Immature natural killer cell (primary cell): Measurements from ENCODE around the gene TMTC4. TPM values are rescaled to one million over a fixed set of nuclear protein-coding genes. Genes with fewer than 3 reads are reported as not detected.
"Not testable (repeated sequence)": the region's sequence is repeated elsewhere in the genome, so short reads cannot be mapped to it uniquely, and the experiment has no call there.

Source experiments
- DNase-seq, 3 donors: peaks; one replicate each; pipeline ENCODE4 v3.0.0; 2022; ENCODE audit warnings: mixed read lengths in 1 of 3
- H3K27ac Mint-ChIP-seq, 6 donors: one replicate each; pipeline ENCODE4 v1.8.0; 2020; ENCODE audit warnings: mixed read lengths in 6 of 6, mild to moderate bottlenecking in 5 of 6, inconsistent platforms in 4 of 6, moderate library complexity in 3 of 6
- H3K27me3 Mint-ChIP-seq, 3 donors: one replicate each; pipeline ENCODE4 v1.8.0; 2020 to 2021; ENCODE audit warnings: low read depth in 3 of 3, mild to moderate bottlenecking in 3 of 3, mixed read lengths in 3 of 3, moderate library complexity in 3 of 3, inconsistent platforms in 1 of 3
- H3K36me3 Mint-ChIP-seq, 3 donors: one replicate each; pipeline ENCODE4 v1.8.0; 2020; ENCODE audit warnings: mixed read lengths in 3 of 3, inconsistent platforms in 2 of 3, mild to moderate bottlenecking in 2 of 3
- H3K4me1 Mint-ChIP-seq, 2 donors: one replicate each; pipeline ENCODE4 v1.8.0; 2020; ENCODE audit warnings: inconsistent platforms in 2 of 2, mild to moderate bottlenecking in 2 of 2, mixed read lengths in 2 of 2, moderate library complexity in 1 of 2
- H3K4me3 Mint-ChIP-seq, 5 donors: one replicate each; pipeline ENCODE4 v1.8.0; 2020; ENCODE audit warnings: mild to moderate bottlenecking in 5 of 5, mixed read lengths in 5 of 5, inconsistent platforms in 3 of 5, moderate library complexity in 3 of 5
- H3K9me3 Mint-ChIP-seq, 6 donors: one replicate each; pipeline ENCODE4 v1.8.0; 2020; ENCODE audit warnings: mild to moderate bottlenecking in 6 of 6, mixed read lengths in 6 of 6, inconsistent platforms in 4 of 6, moderate library complexity in 3 of 6
- polyA plus RNA-seq, 3 donors: library from polyadenylated mRNA; unstranded; fragments of 300-500 nt; fragmentation: Illumina TruSeq; gene quantifications; one replicate each; pipeline ENCODE4 v1.2.3, GENCODE V29; 2021

TMTC4 gene
- polyA plus RNA-seq, result 1 to 10 TPM; 2.2 to 6.5 (median 5.8) TPM

DNA sequence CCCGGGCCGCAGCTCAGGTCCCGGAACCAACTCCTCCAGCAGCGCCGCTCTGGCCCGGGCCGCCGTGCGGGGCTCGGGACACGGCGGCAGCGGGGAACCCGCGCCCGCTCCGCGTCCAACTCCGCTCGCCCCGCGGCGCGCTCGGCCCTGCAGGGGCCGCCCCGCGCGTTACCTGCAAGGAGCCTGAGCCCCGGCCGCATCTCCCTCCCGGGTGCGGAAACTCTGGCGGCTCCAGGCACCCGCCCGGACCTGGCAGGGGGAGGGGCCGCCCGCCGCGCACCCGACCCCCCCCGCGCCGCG is at the start of gene TMTC4:
Gene TMTC4, minus strand, starts transcription at position 224 of the 300 bp plus-strand sequence. CDS start 4,433 bp downstream, outside the sequence.
- Mint-ChIP-seq H3K27ac (peak within 1 kb of the TSS; percentile 88 to 97 (median 96)), H3K36me3 (peaks cover 0 to 11% (median 1%) of the 10 kb centered on the region in 3 donors), H3K9me3 (peaks cover 0 to 4% (median 0%) of the 10 kb centered on the region in 6 donors), H3K4me3 (peak within 1 kb of the TSS; percentile 92 to 99 (median 96)), H3K27me3 (peaks cover 4 to 11% (median 7%) of the 10 kb centered on the region in 3 donors), H3K4me1 (peaks cover 23 to 30% of the 10 kb centered on the region in 2 donors)
- no peak for DNase-seq

- peaks cover 0 to 6% (median 2%) of the 10 kb centered on the region in 3 donors for H3K27me3 Mint-ChIP-seq
- peaks cover 0 to 3% (median 2%) of the 10 kb centered on the region in 3 donors for H3K36me3 Mint-ChIP-seq
- H3K4me1 Mint-ChIP-seq, result no peaks in the 10 kb centered on the region
Observed at GRCh38 chr13:100722517-100722916, 47.9 kb upstream of the TMTC4 start.

GRCh38 chr13:100721885-100722512 is 47.4 kb upstream of the TMTC4 start:
- Mint-ChIP-seq H3K4me3 (no peak overlapping the region), H3K27ac (no peak overlapping the region), H3K36me3 (peaks cover 0 to 2% (median 2%) of the 10 kb centered on the region in 3 donors), H3K4me1 (no peaks in the 10 kb centered on the region), H3K9me3 (peaks cover 0 to 6% (median 0%) of the 10 kb centered on the region in 6 donors), H3K27me3 (peaks cover 0 to 6% (median 2%) of the 10 kb centered on the region in 3 donors)
- DNase-seq, result peak; percentile 33 to 43 (median 35)

More at GRCh38 chr13:100722517-100722916, 47.9 kb upstream of the TMTC4 start:
- H3K4me3 Mint-ChIP-seq, result no peak overlapping the region
- H3K9me3 Mint-ChIP-seq, result peaks cover 0 to 6% (median 0%) of the 10 kb centered on the region in 6 donors
- DNase-seq, result no peak
- H3K27ac Mint-ChIP-seq, result no peak overlapping the region

- Mint-ChIP-seq H3K27ac (no peak overlapping the region), H3K9me3 (peaks cover 0 to 6% (median 0%) of the 10 kb centered on the region in 6 donors), H3K4me1 (no peaks in the 10 kb centered on the region), H3K36me3 (peaks cover 0 to 2% (median 0%) of the 10 kb centered on the region in 3 donors), H3K4me3 (no peak overlapping the region), H3K27me3 (peaks cover 0 to 3% (median 0%) of the 10 kb centered on the region in 3 donors)
- no peak for DNase-seq
Observed at GRCh38 chr13:100715604-100716003, 41.0 kb upstream of the TMTC4 start.

DNA sequence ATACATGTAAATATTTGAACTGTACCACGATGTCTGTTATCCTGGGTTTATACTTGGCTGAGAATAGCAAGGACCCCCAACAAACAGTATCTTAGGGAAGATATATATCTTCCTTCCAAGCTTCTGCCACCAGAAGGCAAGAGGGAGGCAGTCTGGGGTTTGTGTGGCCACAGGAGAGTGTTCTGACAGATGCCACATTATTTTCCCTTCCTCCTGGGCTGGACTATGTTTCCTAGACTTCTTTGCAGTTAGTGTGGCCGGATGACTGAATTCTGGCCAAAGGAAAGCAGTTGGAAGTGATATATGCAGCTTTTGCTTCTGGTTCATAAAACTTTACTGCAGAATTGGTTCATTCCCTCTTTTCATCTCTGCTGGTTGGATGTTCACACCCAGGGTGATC is 39.9 kb upstream of the TMTC4 start:
- H3K36me3 Mint-ChIP-seq, result no peaks in the 10 kb centered on the region
- no peak overlapping the region for H3K4me3 Mint-ChIP-seq
- H3K27me3 Mint-ChIP-seq, result peaks cover 0 to 3% (median 0%) of the 10 kb centered on the region in 3 donors
- no peak overlapping the region for H3K27ac Mint-ChIP-seq
- DNase-seq, result no peak
- H3K9me3 Mint-ChIP-seq, result no peaks in the 10 kb centered on the region
- no peaks in the 10 kb centered on the region for H3K4me1 Mint-ChIP-seq

GRCh38 chr13:100710176-100710575 is 35.6 kb upstream of the TMTC4 start:
- Mint-ChIP-seq H3K36me3 (no peaks in the 10 kb centered on the region), H3K9me3 (no peaks in the 10 kb centered on the region), H3K27me3 (peaks cover 0 to 3% (median 0%) of the 10 kb centered on the region in 3 donors)

GRCh38 chr13:100707818-100708740 is 33.5 kb upstream of the TMTC4 start:
- no peak overlapping the region for H3K4me3 Mint-ChIP-seq
- peaks cover 0 to 1% (median 0%) of the 10 kb centered on the region in 3 donors for H3K27me3 Mint-ChIP-seq
- no peaks in the 10 kb centered on the region for H3K36me3 Mint-ChIP-seq
- peaks cover 0 to 1% (median 0%) of the 10 kb centered on the region in 6 donors for H3K9me3 Mint-ChIP-seq
- no peak for DNase-seq
- H3K27ac Mint-ChIP-seq, result no peak overlapping the region
- no peaks in the 10 kb centered on the region for H3K4me1 Mint-ChIP-seq

More at GRCh38 chr13:100710176-100710575, 35.6 kb upstream of the TMTC4 start:
- Mint-ChIP-seq H3K4me1 (no peaks in the 10 kb centered on the region), H3K27ac (no peak overlapping the region), H3K4me3 (no peak overlapping the region)
- no peak for DNase-seq

- H3K27me3 Mint-ChIP-seq, H3K4me3 Mint-ChIP-seq, DNase-seq, H3K36me3 Mint-ChIP-seq, H3K27ac Mint-ChIP-seq, H3K4me1 Mint-ChIP-seq, H3K9me3 Mint-ChIP-seq: not testable (repeated sequence)
Observed at GRCh38 chr13:100698331-100698730, 23.7 kb upstream of the TMTC4 start.

GRCh38 chr13:100695509-100695773 is 20.8 kb upstream of the TMTC4 start:
- Mint-ChIP-seq H3K36me3 (peaks cover 0 to 4% (median 0%) of the 10 kb centered on the region in 3 donors), H3K4me3 (no peak overlapping the region), H3K27me3 (peaks cover 3 to 5% (median 3%) of the 10 kb centered on the region in 3 donors), H3K9me3 (peaks cover 0 to 3% (median under 1%) of the 10 kb centered on the region in 6 donors), H3K4me1 (no peaks in the 10 kb centered on the region), H3K27ac (no peak overlapping the region)
- no peak for DNase-seq

DNA sequence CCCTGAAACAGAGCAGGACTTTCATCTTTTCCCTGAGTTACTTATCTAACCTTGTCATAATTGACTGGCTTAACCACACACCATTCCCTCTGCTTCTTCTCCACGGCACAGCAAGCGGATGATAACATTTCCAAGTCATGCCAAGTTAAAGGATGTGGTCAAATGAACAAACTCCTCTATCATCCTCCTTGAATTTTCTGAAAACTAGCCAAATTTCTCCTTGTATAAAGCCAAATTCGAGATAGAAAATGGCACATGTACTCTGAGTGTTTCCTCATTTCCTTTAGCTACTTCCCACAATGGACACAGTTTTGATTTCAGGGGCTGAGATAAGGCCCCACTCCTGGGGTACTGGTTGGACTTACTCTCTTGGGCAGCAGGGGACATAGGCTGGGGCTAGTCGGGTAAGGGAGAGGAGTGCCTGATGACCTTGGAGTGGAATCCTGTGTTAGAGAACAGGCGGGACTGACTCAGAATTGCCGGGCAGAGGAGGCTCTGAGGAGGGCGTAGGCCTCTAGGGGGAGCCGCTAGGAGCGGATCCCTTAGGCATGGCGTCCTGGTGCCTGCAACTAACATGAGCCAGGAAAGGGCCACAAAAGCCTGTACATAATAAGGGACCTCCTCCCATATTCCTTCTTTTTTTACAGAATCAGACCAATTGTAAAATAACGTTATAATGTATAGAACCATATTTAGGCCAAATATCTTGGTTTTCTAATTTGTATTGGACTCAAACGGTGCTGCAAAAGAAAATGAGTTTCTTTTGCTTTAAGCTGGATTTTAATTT is 20.3 kb upstream of the TMTC4 start:
- Mint-ChIP-seq H3K4me1 (no peaks in the 10 kb centered on the region), H3K4me3 (no peak overlapping the region), H3K36me3 (peaks cover 0 to 4% (median 0%) of the 10 kb centered on the region in 3 donors), H3K27me3 (peaks cover 2 to 5% (median 3%) of the 10 kb centered on the region in 3 donors), H3K27ac (no peak overlapping the region), H3K9me3 (peaks cover 0 to 5% (median 0%) of the 10 kb centered on the region in 6 donors)
- DNase-seq, result no peak

- Mint-ChIP-seq H3K36me3 (peaks cover 7 to 12% (median 8%) of the 10 kb centered on the region in 3 donors), H3K4me3 (no peak overlapping the region), H3K9me3 (peaks cover 3 to 20% (median 15%) of the 10 kb centered on the region in 6 donors), H3K27me3 (peaks cover 0 to 5% (median 2%) of the 10 kb centered on the region in 3 donors), H3K4me1 (no peaks in the 10 kb centered on the region), H3K27ac (no peak overlapping the region)
- no peak for DNase-seq
Observed at GRCh38 chr13:100689191-100689590, 14.6 kb upstream of the TMTC4 start.

GRCh38 chr13:100680131-100680530 is 5.5 kb upstream of the TMTC4 start:
- no peak overlapping the region for H3K4me3 Mint-ChIP-seq

GRCh38 chr13:100677128-100677527 is 2.5 kb upstream of the TMTC4 start:
- H3K4me3 Mint-ChIP-seq, DNase-seq, H3K9me3 Mint-ChIP-seq, H3K36me3 Mint-ChIP-seq, H3K27ac Mint-ChIP-seq: not testable (repeated sequence)
- Mint-ChIP-seq H3K27me3 (peaks cover 4 to 14% (median 7%) of the 10 kb centered on the region in 3 donors), H3K4me1 (peaks cover 23 to 30% of the 10 kb centered on the region in 2 donors)

More at GRCh38 chr13:100680131-100680530, 5.5 kb upstream of the TMTC4 start:
- peaks cover 0 to 4% (median 0%) of the 10 kb centered on the region in 6 donors for H3K9me3 Mint-ChIP-seq
- peaks cover 0 to 3% (median 0%) of the 10 kb centered on the region in 3 donors for H3K36me3 Mint-ChIP-seq
- peaks cover 0 to 22% (median 5%) of the 10 kb centered on the region in 3 donors for H3K27me3 Mint-ChIP-seq
- DNase-seq, result no peak
- H3K27ac Mint-ChIP-seq, result no peak overlapping the region
- H3K4me1 Mint-ChIP-seq, result peaks cover 10 to 12% of the 10 kb centered on the region in 2 donors
